Suppressor macrophage treated with lipopolysaccharide for 1 hour (primary cell): ENCODE data around the gene CAPZB.

Experiments
- DNase-seq, 3 donors: peaks; one replicate each; pipeline ENCODE4 v3.0.0-alpha.2; 2020 to 2022

CAPZB gene

DNA sequence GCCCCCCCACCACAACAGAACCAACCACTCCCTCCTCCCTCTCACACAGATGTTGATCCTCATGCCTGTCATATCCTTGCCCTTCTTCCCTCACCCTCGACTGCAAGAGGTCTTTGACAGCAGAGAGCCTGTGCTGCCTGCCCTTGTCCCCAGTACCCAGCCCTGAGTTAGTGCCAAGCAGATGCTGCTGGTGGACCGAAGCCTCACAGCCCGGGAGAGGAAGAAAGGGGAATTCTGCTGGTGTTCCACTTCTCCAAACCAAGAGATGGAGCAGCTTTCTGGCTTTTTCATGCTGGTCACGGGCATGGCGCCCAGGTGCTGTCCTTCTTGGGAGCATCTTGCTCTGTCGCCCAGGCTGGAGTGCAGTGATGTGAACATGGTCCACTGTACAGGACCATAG, 104.1 kb downstream of the CAPZB start:
- no peak for DNase-seq

DNA sequence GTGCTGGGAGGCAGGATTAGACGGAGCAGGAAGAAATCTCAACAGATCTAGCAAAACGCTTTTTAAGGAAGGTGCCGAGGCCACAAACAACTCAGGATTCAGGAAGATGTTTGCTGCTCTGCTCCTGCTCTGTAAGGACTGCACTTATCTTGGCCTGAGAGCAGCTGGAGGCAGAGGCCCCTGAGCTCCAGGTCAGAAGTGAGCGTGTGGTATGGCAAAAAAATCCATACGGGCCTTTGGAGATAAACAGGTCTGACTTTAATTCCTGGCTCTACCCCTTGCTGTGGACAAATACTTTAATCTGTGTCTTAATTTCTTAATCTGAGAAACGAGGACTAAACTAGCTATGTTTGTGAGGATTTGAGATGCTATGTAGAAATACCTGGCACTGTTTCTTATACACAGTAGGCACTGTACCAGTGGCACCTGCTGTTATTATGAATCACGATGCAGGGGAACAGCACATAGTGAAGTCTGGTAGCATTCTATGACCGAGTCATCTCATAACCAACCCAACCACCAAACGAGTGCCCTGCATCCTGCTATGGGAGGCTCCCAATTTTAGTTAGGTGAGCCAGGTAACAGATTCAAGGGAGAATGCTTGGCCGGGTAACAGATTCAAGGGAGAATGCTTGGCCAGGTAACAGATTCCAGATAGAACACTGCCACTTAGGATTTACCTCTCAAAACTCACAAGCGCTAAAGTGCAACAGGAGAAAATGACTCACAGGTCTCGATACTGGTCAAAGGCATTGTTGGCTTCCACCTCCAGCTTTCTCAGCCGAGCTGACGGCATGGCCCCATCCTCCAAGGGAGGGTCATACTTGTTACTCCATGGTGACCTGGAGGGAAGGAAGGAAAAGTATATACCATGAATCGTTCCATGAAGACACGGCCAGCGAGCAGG, 107.3 kb downstream of the CAPZB start:
- no peak for DNase-seq

DNA sequence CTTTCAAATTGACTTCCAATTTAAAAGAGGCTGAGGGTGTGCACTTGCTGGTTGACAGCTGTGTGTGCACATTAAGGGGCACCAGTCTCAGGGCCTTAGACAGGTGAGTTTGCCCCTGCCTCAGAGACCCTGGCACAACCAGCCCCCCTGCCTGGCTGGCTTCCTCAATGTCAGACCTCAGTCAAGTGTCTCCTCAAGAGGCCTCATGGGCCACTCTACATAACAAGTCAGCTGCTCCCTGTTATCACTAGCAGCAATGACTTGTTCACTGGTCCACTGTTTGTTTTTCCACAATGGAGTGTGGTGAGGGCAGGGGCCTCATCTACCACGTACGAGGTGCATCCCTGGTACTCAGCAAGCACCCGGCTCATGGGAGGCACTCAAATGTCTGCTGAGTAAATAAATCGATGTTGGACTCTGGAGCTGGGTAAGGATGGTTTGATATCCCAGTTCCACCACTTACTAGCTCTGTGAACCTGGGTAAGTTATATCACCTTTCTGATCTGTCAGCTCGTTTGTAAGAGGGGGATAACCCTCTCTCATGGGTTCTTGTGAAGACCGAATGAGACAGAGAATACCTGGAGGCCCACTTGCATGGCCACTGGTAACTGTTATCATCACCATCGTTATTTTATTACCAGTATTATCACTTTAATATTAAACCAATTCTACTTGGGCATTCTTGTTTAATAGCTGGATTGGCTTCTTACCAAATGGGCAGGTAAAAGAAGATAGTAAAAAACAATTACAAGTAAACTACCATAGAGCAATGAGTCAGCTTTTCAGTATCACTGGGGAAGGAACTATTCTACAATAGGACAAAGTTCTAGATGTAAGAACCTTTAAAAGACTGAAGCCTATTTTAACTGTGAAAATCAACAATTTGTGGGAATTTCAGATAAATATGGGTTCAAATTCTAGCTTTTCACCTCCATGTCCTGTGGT, 108.6 kb downstream of the CAPZB start:
- DNase-seq: no peak

DNA sequence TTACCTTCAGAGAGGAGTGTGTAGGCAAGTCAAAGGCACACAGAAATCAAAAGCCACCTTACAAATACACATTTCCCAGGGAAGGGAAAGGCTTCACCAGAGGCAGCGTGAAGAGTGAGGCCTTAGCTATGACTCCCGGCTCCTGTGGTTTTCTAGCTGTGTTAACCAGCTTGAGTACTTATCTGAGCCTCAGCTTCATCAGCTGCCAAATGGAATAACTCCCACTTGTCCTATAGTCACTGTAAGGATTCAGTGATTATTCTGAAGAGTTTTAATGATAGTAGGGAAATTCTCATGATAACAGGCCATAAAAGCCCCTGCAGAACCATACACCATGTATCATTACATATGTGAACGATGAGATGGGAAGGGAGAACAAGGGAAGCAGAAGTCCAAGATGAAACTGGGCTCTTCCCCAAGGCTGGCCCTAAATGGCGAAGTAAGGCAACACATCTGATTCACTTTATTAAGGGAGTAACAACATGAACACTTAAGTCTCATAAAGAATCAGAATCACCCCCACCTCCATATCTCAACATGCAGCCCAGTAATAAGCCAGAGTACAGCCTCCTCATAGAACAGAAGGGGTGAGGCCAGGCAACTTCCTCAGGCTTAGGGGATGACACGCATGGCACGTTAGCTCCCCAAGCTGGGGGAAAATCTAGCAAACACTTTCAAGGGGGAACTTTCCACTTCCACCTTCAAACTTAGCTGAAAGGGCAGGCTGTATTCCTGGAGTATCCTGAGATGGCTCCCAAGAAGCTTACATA, 109.5 kb downstream of the CAPZB start:
- DNase-seq: peak; percentile 55 to 65 (median 62)

DNA sequence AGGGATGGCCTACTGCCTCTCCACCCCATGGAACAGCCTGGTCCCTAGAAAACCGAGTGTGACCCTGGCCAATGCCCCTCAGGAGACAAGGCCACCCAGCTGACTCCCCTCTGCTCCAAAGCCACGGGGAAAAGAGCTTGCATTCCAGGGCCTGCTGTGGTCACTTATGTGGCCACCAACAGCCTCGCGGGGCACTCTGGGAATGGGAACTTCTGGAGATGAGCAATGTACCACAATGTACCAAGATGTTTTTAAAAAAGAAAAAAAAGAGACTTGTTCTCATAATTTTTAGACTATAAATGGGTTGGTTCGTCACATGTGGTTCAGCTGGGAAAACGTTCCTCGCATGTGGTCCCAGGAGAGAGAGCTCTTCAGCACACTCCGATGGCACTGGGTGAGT, 110.4 kb downstream of the CAPZB start:
- DNase-seq: no peak

DNA sequence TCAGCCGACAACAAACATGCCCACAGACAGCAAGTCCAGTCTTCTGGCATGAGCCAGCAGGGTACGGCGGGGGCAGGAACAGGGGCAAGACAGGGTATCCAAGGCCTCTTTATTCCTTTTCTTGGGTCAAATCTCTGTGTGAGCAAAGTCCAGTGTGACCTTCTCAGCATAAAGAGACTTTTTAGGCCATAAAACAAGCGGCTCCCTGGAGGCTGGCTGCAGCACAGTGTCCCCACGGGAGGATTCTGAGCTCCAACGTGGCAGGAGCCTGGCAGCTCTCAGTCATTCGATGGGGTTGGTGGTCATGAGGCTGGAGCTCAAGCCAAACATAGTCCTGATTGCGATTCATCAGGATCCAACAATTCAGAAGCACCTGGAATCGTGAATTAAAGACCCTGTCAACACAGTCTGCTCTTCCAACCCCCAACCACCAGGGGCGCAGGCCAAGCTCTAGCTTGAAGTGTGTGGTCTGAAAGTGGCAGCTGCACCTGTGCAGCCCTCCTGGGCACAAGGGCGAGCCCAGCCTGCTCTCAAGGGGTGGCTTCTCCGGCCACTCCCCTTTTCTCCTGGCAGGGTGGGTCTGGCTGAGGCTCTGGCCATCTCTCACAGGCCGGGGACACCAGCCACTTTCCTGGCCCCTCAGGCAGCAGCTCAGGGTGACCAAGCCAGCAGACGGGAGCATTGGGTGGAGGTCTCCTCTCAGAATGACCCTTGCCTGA, 111.1 kb downstream of the CAPZB start:
- no peak for DNase-seq

DNA sequence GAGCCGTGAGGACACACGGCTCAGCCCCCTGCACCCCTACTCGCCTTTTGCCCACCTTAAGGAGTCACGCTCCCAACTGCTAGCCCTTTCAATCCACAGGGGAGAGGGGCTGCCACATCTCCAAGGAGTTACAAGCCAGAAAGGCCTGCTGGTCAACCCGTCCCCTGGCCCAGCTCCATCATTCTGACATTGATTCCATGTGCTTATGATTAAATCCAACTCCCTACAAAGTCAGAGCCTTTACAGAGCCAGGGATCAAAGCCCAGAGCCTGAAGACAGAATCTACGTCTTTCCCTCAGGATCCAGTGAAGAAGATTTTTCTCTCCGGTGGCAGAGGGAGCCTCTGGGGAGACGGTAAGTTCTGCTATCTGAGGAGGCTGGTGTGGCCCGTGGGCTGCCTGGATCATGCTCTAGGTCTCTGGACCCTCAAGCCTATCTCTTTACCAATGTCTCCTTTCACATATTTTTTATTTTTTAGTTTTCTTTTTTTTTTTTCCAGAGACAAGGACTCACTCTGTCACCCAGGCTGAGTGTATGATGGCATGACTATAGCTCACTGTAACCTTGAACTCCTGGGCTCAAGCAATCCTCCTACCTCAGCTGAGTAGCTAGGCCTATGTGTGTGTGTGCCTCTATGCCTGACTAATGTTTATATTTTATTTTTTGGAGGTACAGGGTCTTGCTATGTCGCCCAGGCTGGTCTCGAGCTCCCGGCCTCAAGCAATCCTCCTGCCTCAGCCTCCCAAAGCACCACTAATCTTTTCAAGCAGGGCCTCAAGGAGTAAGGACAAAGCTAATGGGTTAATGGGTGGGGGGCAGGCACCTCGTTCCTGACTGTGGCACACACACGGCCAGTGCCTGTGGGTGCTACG, 111.9 kb downstream of the CAPZB start:
- DNase-seq: no peak

DNA sequence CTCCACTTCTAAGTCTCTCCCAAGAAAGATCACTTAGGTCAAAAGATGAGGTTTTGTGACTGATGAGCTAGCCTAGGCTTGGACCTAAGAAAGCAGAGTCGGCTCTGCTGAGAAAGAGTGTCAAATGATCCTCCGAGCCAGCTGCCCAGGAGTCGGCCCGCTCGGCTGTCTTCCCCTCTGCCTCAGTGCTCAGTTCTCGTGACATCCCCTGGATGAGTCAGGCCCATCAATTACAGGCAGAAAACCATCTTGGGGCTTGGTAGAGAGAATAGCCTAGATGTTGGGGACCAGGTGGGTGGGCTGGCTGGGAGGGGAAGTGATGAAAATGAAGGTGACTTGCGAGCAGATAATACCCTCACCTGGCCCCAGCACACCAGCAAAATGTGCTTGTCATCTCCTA, 112.7 kb downstream of the CAPZB start:
- no peak for DNase-seq

DNA sequence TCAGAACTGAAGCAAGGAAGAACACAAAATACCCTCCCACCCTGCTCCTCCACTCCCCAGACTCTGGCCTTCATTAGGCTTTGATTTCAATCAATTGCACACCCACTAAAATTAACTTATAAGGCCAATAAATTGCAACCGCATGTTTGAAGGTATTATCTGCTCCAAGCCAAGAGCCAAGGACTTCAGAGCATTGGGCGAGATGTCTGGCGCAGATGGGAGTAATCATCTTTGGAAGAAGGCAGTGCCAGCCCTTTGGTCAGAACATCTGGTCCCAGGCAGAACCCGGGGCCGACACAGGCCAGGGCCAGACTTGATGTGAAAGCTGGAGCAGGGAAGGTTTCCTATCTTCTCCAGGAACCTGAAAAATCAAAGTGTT, 113.2 kb downstream of the CAPZB start:
- no peak for DNase-seq

DNA sequence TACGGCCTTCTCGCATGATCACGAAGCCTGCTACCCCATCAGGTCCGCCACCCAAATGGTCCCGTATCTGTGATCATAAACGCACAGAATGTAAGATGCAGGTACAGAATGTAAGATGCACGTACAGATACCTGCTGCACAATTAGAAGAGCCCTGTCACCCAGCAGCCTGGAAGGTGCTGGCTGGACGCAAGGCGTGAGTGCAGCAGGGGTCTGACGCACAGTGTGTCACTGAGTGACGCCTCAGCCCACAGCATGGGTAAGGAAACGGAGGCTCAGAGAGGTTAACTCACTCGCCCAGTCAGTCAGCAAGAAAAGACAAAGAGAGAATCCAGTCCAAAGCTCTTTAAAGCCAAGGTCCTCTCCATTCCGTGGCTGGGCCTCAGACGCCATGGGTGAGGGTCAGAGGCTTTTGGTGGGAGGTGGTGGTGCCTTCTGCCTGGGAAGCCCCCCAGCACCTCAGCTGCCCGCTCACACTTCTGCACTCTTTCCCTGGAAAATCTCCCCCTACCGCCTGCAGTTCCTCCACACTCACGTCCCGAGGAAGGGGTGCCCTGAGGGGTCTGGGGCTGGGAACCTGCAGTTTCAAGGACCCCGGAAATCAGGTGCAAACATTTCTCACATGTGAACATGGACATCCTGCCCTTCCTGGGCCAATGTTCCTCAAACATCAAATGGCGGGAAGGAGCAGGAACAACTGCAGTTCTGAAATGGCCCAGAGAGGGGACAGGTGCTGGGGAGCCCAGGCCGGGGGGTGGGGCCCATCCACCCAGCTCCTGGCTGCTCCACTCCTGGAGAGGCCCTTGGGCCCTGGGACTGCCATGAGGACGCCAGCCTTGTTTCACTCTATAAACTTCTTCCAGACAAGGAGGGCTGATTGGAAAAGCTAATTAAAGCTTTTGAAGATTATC, 113.9 kb downstream of the CAPZB start:
- no peak for DNase-seq

DNA sequence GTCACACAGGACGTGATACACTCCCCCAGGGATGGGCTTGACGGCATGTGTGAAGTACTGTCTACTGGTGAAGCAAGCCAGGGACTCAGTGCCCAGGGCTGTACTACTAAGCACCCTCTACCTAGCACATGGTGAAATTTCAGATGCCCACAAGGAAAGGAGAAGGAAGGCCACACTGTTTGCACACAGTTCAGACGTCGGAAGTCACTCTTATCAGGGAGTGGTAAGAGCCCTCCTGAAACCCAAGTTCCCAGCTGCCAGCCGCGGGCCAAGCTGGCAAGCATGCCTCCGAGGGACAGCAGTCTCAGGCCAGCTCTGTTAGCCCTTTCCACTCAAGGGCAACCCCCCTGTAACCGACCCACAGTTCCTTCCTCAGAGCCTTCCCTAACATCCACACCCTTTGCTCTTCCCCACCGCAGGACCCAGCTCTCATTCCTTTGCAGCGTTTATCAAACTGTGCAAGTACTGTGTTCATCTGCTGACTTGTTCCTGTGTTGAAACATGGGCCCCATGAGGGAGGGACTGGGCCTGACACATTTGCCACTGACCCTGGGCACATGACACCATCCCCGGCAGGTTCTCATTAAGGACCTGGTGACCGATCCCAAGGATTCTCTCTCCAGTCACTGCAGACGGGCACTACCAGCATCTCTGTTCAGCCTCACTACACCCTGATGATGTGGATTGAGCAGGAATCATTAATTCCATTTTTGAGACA, 114.7 kb downstream of the CAPZB start:
- DNase-seq: peak in 1 of 3 donors; percentile 38

DNA sequence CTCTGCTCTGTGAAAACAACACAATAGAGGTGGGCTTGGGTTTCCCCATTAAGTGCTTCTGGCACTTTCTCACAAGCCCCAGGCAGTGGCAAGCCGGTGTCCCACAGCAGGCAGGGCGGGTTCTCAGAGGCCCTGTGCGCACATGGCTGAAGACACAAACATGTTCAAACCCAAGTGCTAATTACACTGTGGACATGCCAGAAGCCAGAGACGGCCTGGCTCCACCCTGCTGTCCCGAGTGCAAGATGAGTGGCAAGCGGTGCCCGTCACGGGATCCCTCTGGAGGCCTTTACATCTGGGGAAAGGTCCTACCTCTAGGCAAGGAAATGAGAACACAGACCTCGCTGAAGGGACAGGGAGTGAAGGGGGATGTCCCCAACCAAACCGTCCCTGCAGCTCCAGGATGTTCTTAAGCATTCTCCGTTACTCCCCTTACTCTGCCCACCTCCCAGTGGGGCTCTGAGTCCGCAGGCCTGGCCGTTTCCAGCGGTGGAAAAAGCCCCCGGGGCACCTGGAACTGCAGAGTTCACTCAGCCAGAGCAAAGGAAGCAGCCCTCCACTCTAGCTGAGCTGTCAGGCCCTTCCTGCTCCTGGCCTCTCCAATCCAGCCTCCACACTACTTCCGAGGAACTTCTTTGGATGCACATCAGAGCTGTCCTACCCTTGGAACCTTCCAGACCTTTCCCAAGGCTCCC, 115.8 kb downstream of the CAPZB start:
- DNase-seq: no peak

DNA sequence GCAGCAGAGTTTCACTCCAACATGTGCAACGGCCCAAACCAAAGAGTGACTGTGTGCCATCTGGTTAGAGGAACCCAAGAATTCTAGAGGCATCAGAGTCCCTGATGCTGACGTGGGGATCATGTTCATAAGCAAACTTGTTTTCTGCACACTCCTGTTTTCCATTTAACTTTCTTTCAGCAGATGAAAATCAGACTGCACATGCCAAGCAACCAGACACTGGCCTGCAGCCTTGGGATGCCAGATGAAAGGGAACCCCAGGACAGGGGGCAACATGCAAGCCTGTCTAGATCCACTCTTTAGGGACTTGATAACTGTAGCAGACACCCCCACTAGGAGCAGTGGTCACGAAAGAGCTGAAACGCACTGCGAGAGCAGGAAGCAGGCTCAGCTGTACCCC, 116.4 kb downstream of the CAPZB start:
- no peak for DNase-seq

DNA sequence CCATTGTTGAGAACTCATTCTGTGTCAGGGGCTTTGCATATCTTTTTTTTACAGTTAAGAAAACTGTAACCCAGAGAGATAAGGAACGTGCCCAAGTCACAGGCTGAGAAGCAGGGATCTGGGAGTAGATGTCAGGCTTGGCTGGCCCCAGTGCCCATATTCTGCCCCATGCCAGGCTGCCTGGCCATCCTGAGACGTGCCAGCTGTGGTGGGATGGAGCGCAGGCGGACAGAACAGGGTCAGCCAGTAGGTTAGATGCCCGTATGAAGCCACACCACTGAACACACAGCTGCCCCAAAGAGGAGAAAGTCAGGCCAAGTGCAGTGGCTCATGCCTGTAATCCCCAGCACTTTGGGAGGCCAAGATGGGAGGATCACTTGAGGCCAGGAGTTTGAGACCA, 117.3 kb downstream of the CAPZB start:
- no peak for DNase-seq

DNA sequence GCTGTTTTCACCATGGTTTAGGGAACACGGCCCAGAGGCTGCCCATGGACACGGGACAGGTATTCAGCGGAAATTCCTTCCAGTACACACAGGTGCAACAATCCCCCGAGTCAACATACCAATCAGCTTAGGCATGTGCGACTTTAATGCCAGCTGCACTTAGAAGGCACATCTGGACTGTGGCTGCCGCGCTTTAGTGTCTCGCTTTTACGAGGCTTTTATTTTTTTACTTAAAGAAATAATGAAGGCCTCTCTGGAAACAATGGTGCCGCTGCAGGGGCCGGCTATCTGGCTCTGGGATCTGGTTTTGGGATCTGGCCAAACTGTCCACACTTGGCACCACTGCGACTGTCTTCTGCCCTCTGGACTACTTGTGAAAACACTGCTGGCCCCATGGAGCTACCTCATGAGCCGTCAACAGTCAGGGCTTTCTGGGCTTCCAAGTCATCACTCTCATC, 117.7 kb downstream of the CAPZB start:
- no peak for DNase-seq

DNA sequence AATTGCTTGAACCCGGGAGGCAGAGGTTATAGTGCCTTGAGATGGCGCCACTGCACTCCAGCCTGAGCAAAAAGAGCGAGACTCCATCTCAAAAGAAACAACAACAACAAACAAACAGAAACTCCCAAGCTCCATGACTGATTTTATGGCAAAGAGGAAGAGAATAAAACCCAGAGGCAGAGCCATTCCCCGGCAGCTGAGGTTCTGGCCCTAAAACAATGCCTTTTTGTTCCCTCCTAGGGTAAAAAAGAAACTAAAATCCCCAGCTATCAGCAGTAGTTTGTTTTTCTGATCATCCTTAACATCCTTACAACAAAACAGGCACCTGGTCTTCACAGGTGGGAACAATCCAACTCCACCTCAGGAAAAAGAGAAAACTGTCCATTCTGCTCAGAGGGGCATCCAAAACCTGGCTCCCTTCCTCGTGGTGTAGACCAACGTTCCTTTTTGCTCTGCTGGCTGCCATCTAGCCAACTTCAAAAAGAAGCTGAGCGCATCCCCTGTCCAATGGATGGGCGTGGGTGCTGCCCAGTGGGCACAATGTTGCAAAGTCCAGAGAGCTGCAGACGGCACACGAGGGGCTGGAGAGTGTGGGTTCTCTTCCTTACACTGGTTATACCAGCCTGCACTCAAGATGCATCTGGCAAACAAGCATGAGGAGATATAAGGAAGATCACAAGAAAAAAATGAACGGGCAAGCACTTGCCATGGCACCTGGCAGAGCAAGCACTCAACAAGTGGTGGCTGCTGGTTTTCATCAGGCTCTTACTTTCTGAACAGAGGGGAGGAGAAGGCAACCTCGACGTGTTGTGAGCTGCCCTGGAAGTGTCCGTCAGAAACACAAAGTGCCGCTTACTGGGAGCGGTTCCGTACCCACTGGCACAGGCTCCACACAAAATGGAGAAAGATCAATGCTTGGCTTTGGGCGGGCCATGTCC, 118.5 kb downstream of the CAPZB start:
- DNase-seq: no peak

DNA sequence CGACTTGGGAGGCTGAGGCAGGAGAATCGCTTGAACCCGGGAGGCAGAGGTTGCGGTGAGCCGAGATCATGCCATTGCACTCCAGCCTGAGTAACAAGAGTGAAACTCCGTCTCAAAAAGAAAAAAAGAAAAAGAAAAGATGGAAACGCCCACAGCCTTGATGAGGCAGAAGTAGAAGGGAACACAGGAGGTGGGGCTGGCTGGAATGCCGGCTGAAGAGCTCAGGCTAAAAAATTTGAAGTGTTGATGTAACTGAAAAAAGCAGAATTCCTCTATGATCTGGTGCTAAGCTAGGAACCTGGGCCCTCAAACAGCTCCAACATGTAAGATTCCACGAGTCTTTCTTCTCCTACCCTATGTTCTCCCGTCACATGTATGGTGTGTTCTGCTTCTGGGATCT, 119.6 kb downstream of the CAPZB start:
- DNase-seq: no peak
